GM12873 (cell line): ENCODE measurements around the gene PTPRZ1.
A peak's percentile ranks its signal among the peaks of the same experiment; 100 is the strongest.

Experiments used
- CTCF ChIP-seq: IDR thresholded peaks from 2 replicates; pipeline ENCODE4 v1.5.1; 2012; ENCODE audit warnings: low read depth, mild to moderate bottlenecking, moderate library complexity, low read length, control low read depth; ENCODE audit not compliant: insufficient read depth; ENCODE audit errors: missing control alignments

PTPRZ1 gene

DNA sequence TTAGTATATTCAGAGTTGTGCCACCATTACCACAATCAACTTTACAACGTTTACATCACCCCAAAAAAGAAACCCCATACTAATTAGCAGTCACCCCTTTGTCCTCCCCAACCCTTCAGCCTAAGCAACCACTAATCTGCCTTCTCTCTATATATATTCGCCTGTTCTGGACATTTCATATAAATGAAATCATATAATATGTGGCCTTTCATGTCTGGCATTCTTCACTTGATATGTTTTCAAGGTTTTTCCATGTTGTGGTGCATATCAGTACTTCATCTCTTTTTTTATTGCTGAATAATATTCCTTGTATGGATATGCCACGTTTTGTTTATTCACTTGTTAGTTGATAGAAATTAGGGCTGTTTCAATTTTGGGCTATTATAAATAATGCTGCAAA lies 200.7 kb downstream of the PTPRZ1 start:
- TF ChIP-seq CTCF: no peak

- no peak for TF ChIP-seq CTCF
These were observed 209.2 kb downstream of the PTPRZ1 start for GRCh38 chr7:122082160-122082559.

- no peak for TF ChIP-seq CTCF
These were observed 209.7 kb downstream of the PTPRZ1 start for GRCh38 chr7:122082670-122083069.

DNA sequence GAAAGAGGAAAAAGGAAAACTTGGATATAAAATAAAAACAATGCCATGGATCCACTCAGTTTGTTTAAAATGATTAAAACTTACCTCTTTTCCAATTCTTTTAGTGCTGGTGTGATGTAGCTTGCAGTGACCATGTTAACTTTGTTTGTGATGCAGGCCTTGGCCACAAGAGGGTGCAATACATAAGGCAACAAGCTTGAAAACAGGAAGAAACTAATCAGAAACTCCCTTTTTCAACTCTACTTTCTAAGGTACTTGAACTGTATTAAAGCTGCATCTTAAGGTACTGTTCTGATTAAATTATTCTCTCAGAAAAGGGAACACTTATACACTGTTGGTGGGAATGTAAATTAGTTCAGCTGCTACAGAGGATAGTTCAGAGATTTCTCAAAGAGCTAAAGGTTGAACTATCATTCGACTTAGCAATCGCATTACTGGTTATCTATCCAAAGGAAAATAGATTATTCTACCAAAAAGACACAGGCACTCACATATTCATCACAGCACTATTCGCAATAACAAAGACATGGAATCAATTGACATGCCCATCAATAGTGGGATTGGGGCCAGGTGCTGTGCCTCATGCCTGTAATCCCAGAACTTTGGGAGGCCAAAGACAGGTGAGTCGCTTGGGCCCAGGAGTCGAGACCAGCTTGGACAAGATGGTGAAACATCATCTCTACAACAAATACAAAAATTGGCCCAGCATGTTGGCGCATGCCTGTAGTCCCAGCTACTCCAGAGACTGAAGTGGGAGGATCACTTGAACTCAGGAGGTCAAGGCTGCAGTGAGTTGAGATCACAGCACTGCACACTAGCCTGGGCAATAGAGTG lies 220.2 kb downstream of the PTPRZ1 start:
- peak; percentile 90 for TF ChIP-seq CTCF

DNA sequence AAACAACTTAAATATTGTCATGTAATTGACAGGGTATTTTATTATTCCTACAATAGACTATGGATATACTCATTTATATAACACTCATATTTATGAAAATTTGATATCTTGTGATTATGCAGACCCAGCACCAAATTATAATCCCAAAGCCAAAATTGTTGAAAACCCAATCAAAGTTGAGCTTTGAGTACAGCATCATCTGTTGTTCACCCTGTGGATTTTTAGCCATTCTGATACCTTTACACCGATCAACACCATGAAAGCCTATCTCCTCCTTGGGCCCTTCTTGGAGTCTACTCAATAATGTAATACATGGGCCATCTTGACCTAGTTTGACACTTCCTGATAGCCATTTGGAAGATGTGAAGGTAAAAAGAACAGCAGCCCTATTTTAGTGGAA lies 221.6 kb downstream of the PTPRZ1 start:
- no peak for TF ChIP-seq CTCF

DNA sequence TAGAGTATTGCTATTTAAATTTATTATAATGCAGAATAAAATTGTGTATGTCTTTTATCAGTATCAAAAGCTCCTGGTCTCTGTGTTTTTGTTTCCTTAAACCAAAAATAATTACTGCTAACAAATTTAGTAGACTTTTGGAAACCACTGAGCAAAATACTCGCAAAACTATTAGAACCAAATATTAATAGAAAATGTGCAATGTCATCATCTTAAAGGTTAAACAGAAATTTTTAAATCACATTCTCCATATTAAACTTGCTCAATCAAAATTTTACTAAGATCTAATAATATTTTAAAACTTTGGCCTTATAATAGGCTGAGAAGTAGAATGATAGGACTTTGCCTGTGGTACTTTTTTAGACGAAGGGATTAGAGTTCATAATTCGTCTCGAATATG lies 222.7 kb downstream of the PTPRZ1 start:
- no peak for TF ChIP-seq CTCF

DNA sequence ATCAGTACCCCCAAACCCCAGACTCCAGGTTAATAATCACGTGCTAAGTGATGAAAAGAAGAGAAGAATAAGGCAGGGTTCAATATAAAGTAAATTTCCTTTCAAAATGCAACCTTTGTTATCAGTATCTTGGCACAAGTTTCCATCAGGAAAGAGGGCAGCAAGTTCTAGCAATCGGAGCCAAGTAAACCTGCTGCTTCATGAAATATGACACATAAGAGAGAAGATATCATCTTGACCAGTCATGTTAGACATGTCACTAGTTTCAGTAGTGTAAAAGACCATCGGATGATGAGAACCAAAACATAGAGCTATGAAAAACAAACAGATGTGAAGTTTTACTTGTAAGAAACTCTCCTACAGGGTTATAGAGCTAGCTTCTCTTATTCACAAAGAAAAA lies 227.1 kb downstream of the PTPRZ1 start:
- TF ChIP-seq CTCF: no peak
